ENCODE measurements around the gene ADAMTSL3. TPM values are rescaled to one million over a fixed set of nuclear protein-coding genes. Genes with fewer than 3 reads are reported as not detected.
"Not testable (repeated sequence)": the region's sequence is repeated elsewhere in the genome, so short reads cannot be mapped to it uniquely, and the experiment has no call there.

Gene ADAMTSL3
- total RNA-seq, 2 donors from 2014 or later, result not detected

GRCh38 chr15:83732196-83732595 lies 78.3 kb downstream of the ADAMTSL3 start:
- DNase-seq (ENCODE audit: low spot score), result no peak
- Mint-ChIP-seq H3K27me3 (peaks cover 4 to 42% of the 10 kb centered on the region in 2 donors), H3K9me3 (peaks cover 4% of the 10 kb centered on the region), H3K4me1 (ENCODE audit: low read depth in 2 of 2) (no peaks in the 10 kb centered on the region), H3K4me3 (no peak overlapping the region), H3K27ac (no peak overlapping the region), H3K36me3 (peaks cover 7% of the 10 kb centered on the region)
- ATAC-seq, result no peak

GRCh38 chr15:83732770-83733169 lies 78.8 kb downstream of the ADAMTSL3 start:
- Mint-ChIP-seq H3K27ac (no peak overlapping the region), H3K36me3 (peaks cover 7% of the 10 kb centered on the region), H3K4me3 (no peak overlapping the region), H3K9me3 (peaks cover 4% of the 10 kb centered on the region), H3K4me1 (ENCODE audit: low read depth in 2 of 2) (no peaks in the 10 kb centered on the region), H3K27me3 (peaks cover 4 to 37% of the 10 kb centered on the region in 2 donors)
- ATAC-seq, result no peak
- no peak for DNase-seq (ENCODE audit: low spot score)

GRCh38 chr15:83733206-83733605 lies 79.3 kb downstream of the ADAMTSL3 start:
- Mint-ChIP-seq H3K27ac (no peak overlapping the region), H3K4me1 (ENCODE audit: low read depth in 2 of 2) (no peaks in the 10 kb centered on the region), H3K27me3 (peaks cover 6 to 32% of the 10 kb centered on the region in 2 donors), H3K9me3 (peaks cover 4% of the 10 kb centered on the region), H3K36me3 (peaks cover 7% of the 10 kb centered on the region), H3K4me3 (no peak overlapping the region)
- DNase-seq (ENCODE audit: low spot score) (no peak), ATAC-seq (no peak)

- H3K27ac Mint-ChIP-seq, result no peak overlapping the region
- peaks cover 6 to 30% of the 10 kb centered on the region in 2 donors for H3K27me3 Mint-ChIP-seq
- no peaks in the 10 kb centered on the region for H3K4me1 Mint-ChIP-seq (ENCODE audit: low read depth in 2 of 2)
- H3K9me3 Mint-ChIP-seq, result peaks cover 4% of the 10 kb centered on the region
- no peak overlapping the region for H3K4me3 Mint-ChIP-seq
- no peak for DNase-seq (ENCODE audit: low spot score)
- no peak for ATAC-seq
- peaks cover 7% of the 10 kb centered on the region for H3K36me3 Mint-ChIP-seq
These were observed 79.8 kb downstream of the ADAMTSL3 start for GRCh38 chr15:83733691-83734090.

GRCh38 chr15:83734487-83734886 lies 80.6 kb downstream of the ADAMTSL3 start:
- Mint-ChIP-seq H3K27me3 (peaks cover 6 to 24% of the 10 kb centered on the region in 2 donors), H3K9me3 (peaks cover 2% of the 10 kb centered on the region), H3K27ac (no peak overlapping the region), H3K4me1 (ENCODE audit: low read depth in 2 of 2) (no peaks in the 10 kb centered on the region), H3K4me3 (no peak overlapping the region), H3K36me3 (peaks cover 2% of the 10 kb centered on the region)
- ATAC-seq, result no peak
- DNase-seq (ENCODE audit: low spot score), result no peak

GRCh38 chr15:83739629-83740028 lies 85.7 kb downstream of the ADAMTSL3 start:
- Mint-ChIP-seq H3K27me3 (peaks cover 2 to 5% of the 10 kb centered on the region in 2 donors), H3K9me3 (no peaks in the 10 kb centered on the region), H3K27ac (no peak overlapping the region), H3K4me3 (no peak overlapping the region), H3K36me3 (no peaks in the 10 kb centered on the region), H3K4me1 (ENCODE audit: low read depth in 2 of 2) (no peaks in the 10 kb centered on the region)
- ATAC-seq (no peak), DNase-seq (ENCODE audit: low spot score) (no peak)

- Mint-ChIP-seq H3K27me3 (peaks cover 0 to 4% of the 10 kb centered on the region in 2 donors), H3K4me1 (ENCODE audit: low read depth in 2 of 2) (peaks cover 0 to 3% of the 10 kb centered on the region in 2 donors), H3K9me3 (peaks cover 2% of the 10 kb centered on the region), H3K27ac (no peak overlapping the region), H3K36me3 (no peaks in the 10 kb centered on the region), H3K4me3 (no peak overlapping the region)
- DNase-seq (ENCODE audit: low spot score) (no peak), ATAC-seq (no peak)
These were observed 91.8 kb downstream of the ADAMTSL3 start for GRCh38 chr15:83745771-83746170.

- no peak overlapping the region for H3K27ac Mint-ChIP-seq
- H3K4me1 Mint-ChIP-seq (ENCODE audit: low read depth in 2 of 2), result peaks cover 0 to 3% of the 10 kb centered on the region in 2 donors
- peaks cover 0 to 4% of the 10 kb centered on the region in 2 donors for H3K27me3 Mint-ChIP-seq
- DNase-seq (ENCODE audit: low spot score), result no peak
- H3K4me3 Mint-ChIP-seq, result no peak overlapping the region
- H3K9me3 Mint-ChIP-seq, result peaks cover 2% of the 10 kb centered on the region
- no peaks in the 10 kb centered on the region for H3K36me3 Mint-ChIP-seq
- no peak for ATAC-seq
These were observed 92.3 kb downstream of the ADAMTSL3 start for GRCh38 chr15:83746231-83746630.

- H3K36me3 Mint-ChIP-seq, result no peaks in the 10 kb centered on the region
- H3K27ac Mint-ChIP-seq, result no peak overlapping the region
- H3K4me3 Mint-ChIP-seq, result no peak overlapping the region
- DNase-seq (ENCODE audit: low spot score) (no peak), ATAC-seq (no peak)
- peaks cover 2% of the 10 kb centered on the region for H3K9me3 Mint-ChIP-seq
- peaks cover 0 to 4% of the 10 kb centered on the region in 2 donors for H3K27me3 Mint-ChIP-seq
- H3K4me1 Mint-ChIP-seq (ENCODE audit: low read depth in 2 of 2), result peaks cover 0 to 3% of the 10 kb centered on the region in 2 donors
These were observed 93.3 kb downstream of the ADAMTSL3 start for GRCh38 chr15:83747050-83747717.

- no peaks in the 10 kb centered on the region for H3K36me3 Mint-ChIP-seq
- no peak for DNase-seq (ENCODE audit: low spot score)
- peaks cover 0 to 4% of the 10 kb centered on the region in 2 donors for H3K27me3 Mint-ChIP-seq
- ATAC-seq, result no peak
- H3K4me1 Mint-ChIP-seq (ENCODE audit: low read depth in 2 of 2), result peaks cover 0 to 3% of the 10 kb centered on the region in 2 donors
- H3K4me3 Mint-ChIP-seq, result no peak overlapping the region
- H3K27ac Mint-ChIP-seq, result no peak overlapping the region
- peaks cover 2% of the 10 kb centered on the region for H3K9me3 Mint-ChIP-seq
These were observed 93.8 kb downstream of the ADAMTSL3 start for GRCh38 chr15:83747718-83748110.

- ATAC-seq, result no peak
These were observed 100.1 kb downstream of the ADAMTSL3 start for GRCh38 chr15:83753872-83754493.

GRCh38 chr15:83757291-83757690 lies 103.4 kb downstream of the ADAMTSL3 start:
- not testable (repeated sequence) for H3K36me3 Mint-ChIP-seq

More at GRCh38 chr15:83753872-83754493, 100.1 kb downstream of the ADAMTSL3 start:
- DNase-seq (ENCODE audit: low spot score), result no peak
- Mint-ChIP-seq H3K4me3 (no peak overlapping the region), H3K4me1 (ENCODE audit: low read depth in 2 of 2) (no peaks in the 10 kb centered on the region), H3K27ac (no peak overlapping the region), H3K27me3 (no peaks in the 10 kb centered on the region), H3K36me3 (no peaks in the 10 kb centered on the region), H3K9me3 (peaks cover 3% of the 10 kb centered on the region)

GRCh38 chr15:83762367-83762766 lies 108.4 kb downstream of the ADAMTSL3 start:
- Mint-ChIP-seq H3K4me3 (no peak overlapping the region), H3K4me1 (ENCODE audit: low read depth in 2 of 2) (no peaks in the 10 kb centered on the region), H3K36me3 (no peaks in the 10 kb centered on the region), H3K27ac (no peak overlapping the region), H3K9me3 (peaks cover 8% of the 10 kb centered on the region), H3K27me3 (peaks cover 2 to 4% of the 10 kb centered on the region in 2 donors)
- no peak for DNase-seq (ENCODE audit: low spot score)
- no peak for ATAC-seq

More at GRCh38 chr15:83757291-83757690, 103.4 kb downstream of the ADAMTSL3 start:
- H3K4me3 Mint-ChIP-seq; H3K27ac Mint-ChIP-seq; DNase-seq (ENCODE audit: low spot score); H3K27me3 Mint-ChIP-seq; H3K9me3 Mint-ChIP-seq; H3K4me1 Mint-ChIP-seq (ENCODE audit: low read depth in 2 of 2); ATAC-seq: not testable (repeated sequence)

GRCh38 chr15:83764201-83764838 lies 110.4 kb downstream of the ADAMTSL3 start:
- no peaks in the 10 kb centered on the region for H3K4me1 Mint-ChIP-seq (ENCODE audit: low read depth in 2 of 2)
- ATAC-seq, result no peak
- H3K9me3 Mint-ChIP-seq, result peaks cover 4% of the 10 kb centered on the region
- H3K4me3 Mint-ChIP-seq, result no peak overlapping the region
- no peak for DNase-seq (ENCODE audit: low spot score)
- no peaks in the 10 kb centered on the region for H3K36me3 Mint-ChIP-seq
- H3K27ac Mint-ChIP-seq, result no peak overlapping the region
- peaks cover 2 to 4% of the 10 kb centered on the region in 2 donors for H3K27me3 Mint-ChIP-seq
